ENCODE measurements around the gene MCU. TPM values are rescaled to one million over a fixed set of nuclear protein-coding genes. Genes with fewer than 3 reads are reported as not detected.

The MCU gene
- total and polyA plus RNA-seq, 2 of the 4 experiments (the other 2 are of a cell fraction), result 36.2 to 36.7 TPM

DNA sequence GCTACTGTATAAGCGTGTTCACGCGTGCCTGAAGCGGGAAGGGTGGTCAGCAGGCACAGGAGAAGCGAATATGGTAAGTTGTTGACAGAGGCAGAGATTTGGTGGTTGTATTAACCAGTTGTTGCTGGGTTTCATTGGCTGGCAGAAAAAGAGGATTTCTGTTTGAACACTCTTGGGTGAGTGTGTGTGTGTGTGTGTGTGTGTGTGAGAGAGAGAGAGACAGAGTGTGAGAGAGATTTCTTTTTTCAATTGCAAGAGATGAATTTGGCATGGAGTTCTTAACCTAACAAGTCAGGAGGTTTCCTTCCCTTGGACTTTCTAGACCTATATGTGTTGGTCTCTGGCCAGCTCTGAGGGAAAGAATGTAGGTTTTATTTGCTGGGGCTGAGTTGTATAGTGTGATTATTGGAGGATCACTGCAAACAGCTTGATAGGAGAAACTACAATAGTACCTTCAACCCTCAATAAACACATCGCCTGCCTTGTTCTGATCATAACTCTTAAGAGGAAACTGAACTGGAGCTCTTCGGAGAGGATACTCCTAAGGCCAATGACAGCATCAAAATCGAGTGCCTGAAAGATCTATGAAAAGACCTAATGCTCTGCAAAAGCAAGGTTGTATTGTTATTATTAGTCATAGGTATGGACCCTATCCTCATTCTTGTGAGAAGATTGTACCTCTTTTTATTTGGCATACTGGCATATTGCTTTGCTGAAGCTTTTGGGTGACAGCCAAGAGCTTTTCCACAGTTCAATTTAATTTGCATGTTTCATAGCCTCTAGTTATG, 1.2 kb downstream of the MCU start:
- TF ChIP-seq SMC3 (IDR thresholded peaks at IDR 0.05; ENCODE audit: low read depth, low read length) (no peak), NFE2L2 (IDR thresholded peaks at IDR 0.05; ENCODE audit: low read depth, low read length) (no peak), RFX5 (IDR thresholded peaks at IDR 0.05; ENCODE audit: low read depth, low read length) (no peak), MXI1 (IDR thresholded peaks at IDR 0.05; ENCODE audit: borderline replicate concordance, low read depth, low read length) (no peak), CEBPB (IDR thresholded peaks at IDR 0.05; ENCODE audit: low read depth, low read length) (no peak), FOS (IDR thresholded peaks at IDR 0.05; ENCODE audit: low read depth, low read length) (no peak), RCOR1 (IDR thresholded peaks at IDR 0.05; ENCODE audit: insufficient replicate concordance, low read length) (no peak), RAD21 (IDR thresholded peaks at IDR 0.05; ENCODE audit: low read length) (no peak), CHD1 (IDR thresholded peaks at IDR 0.05; ENCODE audit: low read depth, low read length) (no peak), MAFK (IDR thresholded peaks at IDR 0.05; ENCODE audit: low read depth, low read length) (no peak)
- TF ChIP-seq, protein P1, sequence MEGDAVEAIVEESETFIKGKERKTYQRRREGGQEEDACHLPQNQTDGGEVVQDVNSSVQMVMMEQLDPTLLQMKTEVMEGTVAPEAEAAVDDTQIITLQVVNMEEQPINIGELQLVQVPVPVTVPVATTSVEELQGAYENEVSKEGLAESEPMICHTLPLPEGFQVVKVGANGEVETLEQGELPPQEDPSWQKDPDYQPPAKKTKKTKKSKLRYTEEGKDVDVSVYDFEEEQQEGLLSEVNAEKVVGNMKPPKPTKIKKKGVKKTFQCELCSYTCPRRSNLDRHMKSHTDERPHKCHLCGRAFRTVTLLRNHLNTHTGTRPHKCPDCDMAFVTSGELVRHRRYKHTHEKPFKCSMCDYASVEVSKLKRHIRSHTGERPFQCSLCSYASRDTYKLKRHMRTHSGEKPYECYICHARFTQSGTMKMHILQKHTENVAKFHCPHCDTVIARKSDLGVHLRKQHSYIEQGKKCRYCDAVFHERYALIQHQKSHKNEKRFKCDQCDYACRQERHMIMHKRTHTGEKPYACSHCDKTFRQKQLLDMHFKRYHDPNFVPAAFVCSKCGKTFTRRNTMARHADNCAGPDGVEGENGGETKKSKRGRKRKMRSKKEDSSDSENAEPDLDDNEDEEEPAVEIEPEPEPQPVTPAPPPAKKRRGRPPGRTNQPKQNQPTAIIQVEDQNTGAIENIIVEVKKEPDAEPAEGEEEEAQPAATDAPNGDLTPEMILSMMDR (conservative IDR thresholded peaks at IDR 0.05; ENCODE audit: low read depth, low read length), result no peak
- TF ChIP-seq, protein P2, sequence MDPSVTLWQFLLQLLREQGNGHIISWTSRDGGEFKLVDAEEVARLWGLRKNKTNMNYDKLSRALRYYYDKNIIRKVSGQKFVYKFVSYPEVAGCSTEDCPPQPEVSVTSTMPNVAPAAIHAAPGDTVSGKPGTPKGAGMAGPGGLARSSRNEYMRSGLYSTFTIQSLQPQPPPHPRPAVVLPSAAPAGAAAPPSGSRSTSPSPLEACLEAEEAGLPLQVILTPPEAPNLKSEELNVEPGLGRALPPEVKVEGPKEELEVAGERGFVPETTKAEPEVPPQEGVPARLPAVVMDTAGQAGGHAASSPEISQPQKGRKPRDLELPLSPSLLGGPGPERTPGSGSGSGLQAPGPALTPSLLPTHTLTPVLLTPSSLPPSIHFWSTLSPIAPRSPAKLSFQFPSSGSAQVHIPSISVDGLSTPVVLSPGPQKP (IDR thresholded peaks at IDR 0.05; ENCODE audit: borderline replicate concordance, low read depth, low read length), result no peak
- H4K8ac ChIP-seq (ENCODE audit: low read depth in 2 of 2, low read length in 2 of 2), result peak overlapping the region; percentile 47 to 81; a peak in 3 of 4 replicates
- BruUV-seq (replicated peaks), result TSS peak; percentile 23
- peak overlapping the region; percentile 73 for H3K56ac ChIP-seq (ENCODE audit: extremely low read depth, insufficient read depth, low read length)
- H3K9ac ChIP-seq (ENCODE audit: low read depth, low read length), result peak overlapping the region; percentile 83
- peak overlapping the region; percentile 69; the same call in 1 of the 3 replicates for H2BK15ac ChIP-seq (ENCODE audit: low read depth, low read length)
- peak overlapping the region; percentile 83 for H3K27ac ChIP-seq (ENCODE audit: insufficient read depth, low read length)
- peak overlapping the region; percentile 14 for H3K18ac ChIP-seq (ENCODE audit: low read depth, low read length)
- H3K4ac ChIP-seq (ENCODE audit: low read depth, low read length), result peak overlapping the region; percentile 97
- H4K20me1 ChIP-seq (ENCODE audit: insufficient read depth, low read length), result peaks cover 34% of the 10 kb centered on the region
- H3K79me1 ChIP-seq (ENCODE audit: low read depth in 1 of 2, low read length in 2 of 2), result peaks cover 22 to 48% of the 10 kb centered on the region in 2 experiments; a peak in 3 of 4 replicates
- H3K36me3 ChIP-seq (ENCODE audit: control insufficient read depth, insufficient read depth, low read length), result no peaks in the 10 kb centered on the region
- H2AK9ac ChIP-seq (replicated peaks; ENCODE audit: low read depth, low read length, poor library complexity), result peak overlapping the region; percentile 80
- H3K9me3 ChIP-seq (ENCODE audit: control insufficient read depth, insufficient read depth, low read length), result no peaks in the 10 kb centered on the region
- H2AFZ ChIP-seq (replicated peaks; ENCODE audit: low read length, poor library complexity), result peak overlapping the region; percentile 91
- peak overlapping the region; percentile 65 for H2BK5ac ChIP-seq (ENCODE audit: low read depth, low read length, poor library complexity, severe bottlenecking)
- H3K4me2 ChIP-seq (ENCODE audit: low read depth, low read length), result peak overlapping the region; percentile 98
- peak overlapping the region; percentile 95 for H3K4me3 ChIP-seq (ENCODE audit: insufficient read depth, low read depth, low read length)
- no peak for ATAC-seq (ENCODE audit: low read depth)
- H2BK120ac ChIP-seq (ENCODE audit: low read depth, low read length), result peak overlapping the region; percentile 73
- dilution Hi-C loops (cut with HindIII; ENCODE audit: low sequenced_read_pairs, unreplicated experiment), result no loop called here
- peak; percentile 18 for DNase-seq
- in situ Hi-C loops (cut with MboI; ENCODE audit: low sequenced_read_pairs), result loop anchor here (5.0 kb wide), 1 partner anchor 139 kb away; no protein-coding TSS in a partner anchor
- H4K5ac ChIP-seq (ENCODE audit: low read depth, low read length), result no peak overlapping the region
- WGBS, 2 experiments (ENCODE audit: extremely low coverage in 2 of 2, insufficient read length in 1 of 2), result 0% methylated on average over 4 of the region's 8 CpGs; no CpG with 5 or more reads in 1 of the 2 experiments
- peak overlapping the region; percentile 78 for H4K91ac ChIP-seq (ENCODE audit: insufficient read depth, low read depth, low read length)
- peak overlapping the region; percentile 99 for H3K23ac ChIP-seq (ENCODE audit: low read depth, low read length)
- H3K9me1 ChIP-seq (ENCODE audit: insufficient read depth, low read length), result peaks cover 6% of the 10 kb centered on the region
- H3K27me3 ChIP-seq (ENCODE audit: control insufficient read depth, insufficient read depth, low read length), result no peaks in the 10 kb centered on the region
- peak overlapping the region; percentile 95 for H2AK5ac ChIP-seq (ENCODE audit: low read depth, low read length)
- H3K4me1 ChIP-seq (ENCODE audit: control insufficient read depth, insufficient read depth, low read length), result peaks cover 8% of the 10 kb centered on the region; the same call in 1 of the 2 replicates
- POLR2A ChIA-PET (ENCODE audit: unreplicated experiment), result interaction anchor here (0.6 to 0.7 kb wide), 2 partner anchors 140 to 168 kb away, joined by 3 to 4 read pairs; no protein-coding TSS in a partner anchor
- intact Hi-C loops (cut with micrococcal nuclease), result loop anchor here (2.0 to 5.0 kb wide), 2 partner anchors 316 to 328 kb away; no protein-coding TSS in a partner anchor
- CTCF ChIA-PET, result interaction anchor here (0.9 to 1.5 kb wide), 2 partner anchors 117 to 141 kb away, joined by 3 to 5 read pairs; no protein-coding TSS in a partner anchor
- peak overlapping the region; percentile 93 for H3K14ac ChIP-seq (replicated peaks; ENCODE audit: low read depth, low read length)
- H2BK20ac ChIP-seq (ENCODE audit: low read depth, low read length), result 0 out of 2 replicates have a peak overlapping the region, but pooled peaks have one; percentile 4

Data from IMR-90 (cell line).